NCI-H526 treated with DMSO at 0.1 percent for 48 hours (cell line): ENCODE results near the gene PACC1.
"Not testable (repeated sequence)": the region's sequence is repeated elsewhere in the genome, so short reads cannot be mapped to it uniquely, and the experiment has no call there.

ENCODE experiments used
- DNase-seq: peaks from one replicate; lab custom pipeline; 2025; lab: John Stamatoyannopoulos, UW

PACC1 gene

GRCh38 chr1:212395678-212396437, 18.8 kb downstream of the PACC1 start:
- DNase-seq, result not testable (repeated sequence)

GRCh38 chr1:212388985-212389716, 25.5 kb downstream of the PACC1 start:
- DNase-seq, result no peak

DNA sequence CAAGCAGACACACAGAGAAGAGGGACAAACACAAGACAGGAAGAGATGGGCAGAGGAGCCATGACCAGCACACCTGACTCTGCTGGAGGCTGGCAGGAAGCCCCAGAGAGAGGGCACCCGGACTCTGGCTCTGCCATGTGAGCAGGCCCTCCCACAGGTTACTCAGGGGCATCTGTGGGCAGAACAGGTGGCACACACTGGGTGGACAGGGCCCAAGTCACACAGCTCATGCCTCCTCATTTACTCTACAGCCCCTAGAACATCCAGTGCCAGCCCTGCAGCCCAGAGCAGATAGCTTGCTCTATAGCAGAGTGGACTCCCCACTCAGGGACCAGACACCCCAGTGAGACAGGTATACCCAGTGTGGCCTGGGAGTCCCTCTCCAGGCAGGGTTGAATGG, 28.7 kb downstream of the PACC1 start:
- no peak for DNase-seq

DNA sequence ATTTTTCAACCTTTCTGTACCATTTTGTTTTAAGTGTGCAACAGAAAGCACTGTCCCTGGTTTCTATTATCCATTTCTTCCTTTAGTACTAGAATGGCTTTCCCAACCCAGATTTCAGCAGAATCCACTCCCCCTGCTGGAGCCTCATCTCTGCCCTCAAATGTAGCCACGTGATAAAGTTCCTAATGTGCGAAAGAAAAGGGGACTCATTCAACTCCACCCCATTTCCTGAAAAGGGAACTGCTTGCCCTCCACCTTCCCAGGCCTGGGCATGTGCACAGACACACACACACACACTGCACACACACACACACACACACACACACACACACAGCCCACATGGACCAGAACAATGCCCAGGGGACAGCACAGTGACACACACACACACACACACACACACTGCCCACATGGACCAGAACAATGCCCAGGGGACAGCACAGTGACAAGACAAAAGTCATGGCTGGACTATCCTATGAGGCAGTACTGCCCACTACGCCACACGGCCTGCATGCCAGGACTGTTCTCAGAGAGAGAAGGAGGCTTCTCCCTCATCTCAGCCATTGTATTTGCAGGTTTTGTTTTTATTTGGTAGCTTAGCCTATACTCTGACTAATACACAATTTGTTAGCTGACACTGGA, 33.2 kb downstream of the PACC1 start:
- no peak for DNase-seq

- no peak for DNase-seq
Observed at GRCh38 chr1:212379366-212379765, 35.3 kb downstream of the PACC1 start.

DNA sequence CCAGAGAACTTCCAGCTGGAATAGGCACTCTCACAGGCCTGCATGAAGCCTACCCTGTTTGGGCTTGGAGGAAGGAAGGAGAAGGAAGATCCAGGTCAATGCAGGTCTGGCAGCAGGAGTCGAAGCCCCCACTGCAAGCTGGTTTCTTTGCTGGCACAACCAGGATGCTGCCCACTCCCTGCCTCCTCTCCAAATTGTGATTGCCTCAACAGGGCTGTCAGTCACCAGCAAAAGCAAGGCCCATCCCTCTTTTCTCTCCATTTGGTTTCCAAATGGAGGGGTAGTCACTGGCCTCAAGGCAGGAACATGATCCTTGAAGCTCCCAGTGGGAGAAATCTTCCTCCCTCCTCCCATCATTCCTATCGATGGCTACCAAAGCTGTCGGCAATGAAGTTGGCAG, 37.0 kb downstream of the PACC1 start:
- DNase-seq, result no peak

- no peak for DNase-seq
Observed at GRCh38 chr1:212375986-212376385, 38.7 kb downstream of the PACC1 start.

GRCh38 chr1:212368073-212368484, 46.6 kb downstream of the PACC1 start:
- peak; percentile 4 for DNase-seq

DNA sequence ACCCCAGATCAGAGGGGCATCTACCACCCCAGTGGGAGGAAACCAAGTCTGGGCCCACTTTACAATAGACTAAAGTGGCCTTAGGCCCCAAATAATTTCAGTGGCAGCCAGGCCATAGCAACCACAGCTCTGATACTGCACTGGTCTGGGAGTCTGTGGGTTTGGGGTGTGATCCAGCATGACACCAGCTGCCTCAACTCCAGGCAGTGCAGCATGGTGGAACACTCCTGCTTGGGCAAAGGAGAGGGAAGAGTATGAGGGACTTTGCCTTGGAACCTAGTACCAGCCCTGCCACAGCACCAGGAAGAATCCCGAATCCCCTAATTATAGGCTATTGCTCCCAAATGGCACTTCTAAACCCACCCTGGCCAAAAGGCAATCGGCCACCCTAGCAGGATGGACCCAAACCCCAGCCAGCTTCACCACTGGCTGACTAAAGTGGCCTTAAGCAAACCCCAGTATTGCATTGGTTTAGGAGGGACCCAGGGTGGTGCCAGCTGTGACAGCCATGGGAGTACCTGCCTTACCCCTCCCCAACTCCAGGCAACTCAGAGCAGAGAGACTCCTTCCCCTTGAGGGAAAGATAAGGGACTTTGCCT, 47.1 kb downstream of the PACC1 start:
- no peak for DNase-seq

- DNase-seq, result no peak
Observed at GRCh38 chr1:212366901-212367300, 47.8 kb downstream of the PACC1 start.

GRCh38 chr1:212364985-212365384, 49.7 kb downstream of the PACC1 start:
- no peak for DNase-seq

DNA sequence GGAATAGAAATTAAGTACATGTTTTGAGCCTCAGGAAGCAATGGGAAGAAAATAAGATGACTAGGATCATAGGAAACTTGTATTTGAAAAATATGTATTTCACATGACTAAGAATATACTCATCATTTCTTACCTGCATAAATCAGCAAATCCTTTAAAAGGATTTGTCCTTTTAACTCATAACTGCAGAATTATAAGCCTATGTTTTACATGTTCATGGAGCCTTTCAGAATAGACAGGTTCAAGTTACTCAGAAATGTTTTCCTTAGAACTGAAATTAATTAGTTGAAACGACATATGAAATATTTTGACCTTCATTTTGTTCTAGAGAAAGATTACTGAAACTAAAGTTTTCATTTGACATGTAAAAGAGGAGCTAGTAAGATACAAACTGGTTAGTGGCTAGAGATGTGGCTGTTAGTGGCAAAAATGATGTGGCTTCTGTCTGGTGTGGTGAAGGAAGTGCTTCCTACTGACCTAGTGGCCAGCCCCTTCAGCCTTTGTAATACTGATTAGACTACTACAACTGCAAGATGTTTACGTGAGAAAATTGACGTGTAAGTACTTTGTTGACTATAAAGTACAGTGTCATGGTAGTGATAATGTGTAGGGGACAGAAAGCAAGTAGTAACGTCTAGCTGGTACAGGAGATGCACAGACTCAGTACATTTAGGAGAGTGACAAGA, 54.7 kb downstream of the PACC1 start:
- no peak for DNase-seq

DNA sequence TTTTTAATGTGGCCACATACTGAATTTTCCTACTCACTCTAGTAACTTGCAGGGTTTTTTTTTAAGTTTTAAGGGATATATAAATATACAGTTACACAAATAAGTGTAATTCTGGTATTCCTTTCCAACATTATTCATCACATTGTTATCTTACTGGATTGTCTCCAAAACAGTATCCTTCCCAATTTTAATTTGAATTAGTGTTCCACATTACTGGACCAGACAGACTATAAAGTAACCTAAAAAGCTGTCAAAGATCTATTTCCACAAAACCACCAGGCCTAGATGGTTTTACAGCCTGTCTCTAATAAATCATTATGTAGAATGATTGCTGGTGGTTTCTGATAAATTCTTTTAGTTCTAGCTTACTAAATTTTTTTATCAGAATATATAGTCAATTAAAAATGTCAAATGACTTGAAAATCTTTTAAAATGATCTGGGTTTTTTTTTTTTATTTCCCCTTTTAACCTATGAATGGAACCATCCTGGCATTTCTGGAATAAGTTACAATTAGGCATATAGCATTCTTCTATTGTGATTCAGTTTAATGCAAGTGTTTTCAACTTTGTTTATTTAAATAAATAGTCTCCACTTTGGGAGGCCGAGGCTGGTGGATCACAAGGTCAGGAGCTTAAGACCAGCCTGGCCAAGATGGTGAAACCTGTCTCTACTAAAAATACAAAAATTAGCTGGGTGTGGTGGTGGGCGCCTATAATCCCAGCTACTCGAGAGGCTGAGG, 59.3 kb downstream of the PACC1 start:
- no peak for DNase-seq

DNA sequence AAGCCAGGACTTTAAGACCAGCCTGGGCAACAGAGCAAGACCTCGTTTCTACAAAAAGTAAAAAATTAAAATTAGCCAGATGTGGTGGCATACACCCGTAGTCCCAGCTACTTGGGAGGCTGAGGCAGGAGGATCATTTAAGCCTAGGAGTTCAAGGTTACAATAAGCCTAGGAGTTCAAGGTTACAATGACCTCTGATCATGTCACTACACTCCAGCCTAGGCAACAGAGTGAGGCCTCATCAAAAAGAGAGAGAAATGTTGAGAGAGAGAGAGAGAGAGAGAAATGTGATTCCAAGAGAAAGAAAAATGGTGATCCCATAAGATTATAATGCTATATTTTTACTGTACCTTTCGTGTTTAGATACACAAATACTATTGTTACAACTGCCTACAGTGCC, 60.2 kb downstream of the PACC1 start:
- no peak for DNase-seq

DNA sequence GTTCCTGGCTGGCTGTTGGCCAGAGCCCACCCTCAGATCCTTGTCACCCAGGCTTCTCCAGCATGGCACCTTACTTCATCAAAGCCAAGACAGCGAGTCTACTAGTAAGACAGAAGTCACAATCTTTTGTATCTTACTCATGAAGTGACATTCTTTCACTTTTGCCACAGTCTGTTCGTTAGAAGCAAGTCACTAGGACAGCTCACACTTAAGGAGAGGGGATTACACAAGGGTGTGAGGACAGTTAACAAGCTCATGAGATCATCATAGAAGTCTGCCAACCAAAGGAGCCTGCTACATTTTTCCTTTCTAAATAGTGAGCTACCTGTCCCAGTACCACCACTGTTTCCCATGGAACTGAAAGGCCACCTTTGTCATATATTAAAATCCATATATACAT, 61.5 kb downstream of the PACC1 start:
- no peak for DNase-seq

- DNase-seq, result no peak
Observed at GRCh38 chr1:212351588-212352362, 62.9 kb downstream of the PACC1 start.

GRCh38 chr1:212346601-212347000, 68.1 kb downstream of the PACC1 start:
- no peak for DNase-seq

GRCh38 chr1:212344905-212345304, 69.8 kb downstream of the PACC1 start:
- DNase-seq, result no peak

- no peak for DNase-seq
Observed at GRCh38 chr1:212341090-212341489, 73.6 kb downstream of the PACC1 start.

DNA sequence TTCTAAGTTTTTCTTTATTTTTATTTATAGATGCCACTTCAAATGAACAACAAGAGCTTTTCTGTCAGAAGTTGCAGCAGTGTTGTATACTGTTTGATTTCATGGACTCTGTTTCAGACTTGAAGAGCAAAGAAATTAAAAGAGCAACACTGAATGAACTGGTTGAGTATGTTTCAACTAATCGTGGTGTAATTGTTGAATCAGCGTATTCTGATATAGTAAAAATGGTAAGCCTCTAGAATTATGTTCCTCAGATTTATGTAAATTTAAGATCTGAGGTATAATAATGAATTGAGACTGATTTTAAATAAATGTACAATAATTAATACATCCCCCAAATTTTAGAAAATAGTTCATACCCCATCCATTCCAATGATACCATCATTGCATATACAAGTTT, 85.6 kb downstream of the PACC1 start:
- no peak for DNase-seq

DNA sequence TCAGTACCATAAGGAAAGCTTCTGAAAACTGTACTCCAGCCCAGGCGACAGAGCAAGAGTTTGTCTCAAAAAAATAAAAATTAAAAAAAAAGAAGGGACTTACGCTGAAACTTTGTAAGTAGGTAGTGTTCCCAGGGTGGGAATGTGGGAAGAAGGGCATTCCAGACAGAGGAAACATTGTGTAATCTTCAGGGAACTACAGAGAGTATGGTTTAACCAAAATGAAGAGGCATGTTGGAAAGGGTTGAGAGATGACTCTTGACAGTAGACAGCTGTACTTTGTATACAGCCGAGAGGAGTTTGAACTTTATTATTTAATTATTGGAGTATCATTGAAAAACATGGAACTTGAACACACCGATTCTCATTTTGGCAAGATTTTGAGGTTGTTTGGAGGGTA, 86.4 kb downstream of the PACC1 start:
- no peak for DNase-seq
